ENCODE data around the gene AUTS2. TPM values are rescaled to one million over a fixed set of nuclear protein-coding genes. Genes with fewer than 3 reads are reported as not detected.

The AUTS2 gene
- total and polyA plus RNA-seq, 2 experiments from 2014 or later: 32.0 to 91.0 TPM

- no peak overlapping the region for H3K4me3 ChIP-seq
- Mint-ChIP-seq H3K9me3 (no peaks in the 10 kb centered on the region), H3K27ac (no peak overlapping the region), H3K4me3 (no peak overlapping the region), H3K27me3 (ENCODE audit: insufficient read depth, low read depth, poor library complexity) (peaks cover 37% of the 10 kb centered on the region), H3K36me3 (ENCODE audit: low read depth) (no peaks in the 10 kb centered on the region), H3K4me1 (peaks cover 47% of the 10 kb centered on the region)
- H3K36me3 ChIP-seq (ENCODE audit: insufficient read depth): no peaks in the 10 kb centered on the region
- no peak for ATAC-seq
- TF ChIP-seq EZH2 (IDR thresholded peaks at IDR 0.05; ENCODE audit: low read depth, unreplicated experiment) (peak; percentile 5), EZH2phosphoT487 (IDR thresholded peaks at IDR 0.05; ENCODE audit: unreplicated experiment) (no peak)
- no peak overlapping the region for H3K27ac ChIP-seq (ENCODE audit: low read depth)
- peaks cover 13% of the 10 kb centered on the region; the same call in 1 of the 2 replicates for H3K79me2 ChIP-seq (replicated peaks; ENCODE audit: insufficient read depth)
- H3K4me2 ChIP-seq: no peak overlapping the region
- peaks cover 78% of the 10 kb centered on the region for H4K20me1 ChIP-seq (replicated peaks; ENCODE audit: insufficient read depth)
- H3F3A ChIP-seq (replicated peaks; ENCODE audit: low read depth): no peaks in the 10 kb centered on the region
- H2AFZ ChIP-seq: no peak overlapping the region
- no peaks in the 10 kb centered on the region for H3K9me2 ChIP-seq (ENCODE audit: insufficient read depth)
- H3K4me1 ChIP-seq (ENCODE audit: insufficient read depth): peaks cover 28% of the 10 kb centered on the region
- DNase-seq (ENCODE audit: low spot score): no peak
- H3K27me3 ChIP-seq (ENCODE audit: insufficient read depth): peaks cover 99% of the 10 kb centered on the region
Measured at GRCh38 chr7:69610374-69611084, 12.3 kb downstream of the AUTS2 start.

DNA sequence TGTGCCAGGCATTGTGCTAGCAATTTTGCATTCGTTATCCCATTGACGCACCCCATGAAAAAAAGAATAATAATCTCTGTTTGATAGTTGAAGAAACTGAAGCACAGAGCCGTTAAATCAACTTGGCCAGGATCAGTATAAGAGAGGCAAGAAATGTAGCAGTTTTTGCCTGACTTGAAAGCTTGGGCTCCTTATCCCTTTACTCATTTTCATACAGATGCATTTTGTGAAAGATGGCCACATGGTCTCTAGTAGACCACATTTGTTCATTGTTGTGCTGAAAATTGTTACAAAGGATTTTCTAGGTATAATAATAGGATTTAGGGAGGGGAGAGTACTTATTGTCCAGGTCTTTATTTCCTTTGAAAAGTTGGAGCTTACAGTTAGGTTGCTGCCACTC lies 14.7 kb downstream of the AUTS2 start:
- Histone ChIP-seq H3K9me2 (ENCODE audit: insufficient read depth) (no peaks in the 10 kb centered on the region), H3K4me3 (no peak overlapping the region), H3K36me3 (ENCODE audit: insufficient read depth) (no peaks in the 10 kb centered on the region), H3K79me2 (replicated peaks; ENCODE audit: insufficient read depth) (peaks cover 8% of the 10 kb centered on the region; the same call in 1 of the 2 replicates), H3K4me2 (0 out of 2 replicates have a peak overlapping the region, but pooled peaks have one; percentile 13), H3F3A (replicated peaks; ENCODE audit: low read depth) (no peaks in the 10 kb centered on the region), H3K27ac (ENCODE audit: low read depth) (no peak overlapping the region), H2AFZ (no peak overlapping the region), H3K27me3 (ENCODE audit: insufficient read depth) (peaks cover 99% of the 10 kb centered on the region), H4K20me1 (replicated peaks; ENCODE audit: insufficient read depth) (peaks cover 72% of the 10 kb centered on the region), H3K4me1 (ENCODE audit: insufficient read depth) (peaks cover 40% of the 10 kb centered on the region)
- Mint-ChIP-seq H3K4me1 (peaks cover 57% of the 10 kb centered on the region), H3K9me3 (no peaks in the 10 kb centered on the region), H3K27ac (no peak overlapping the region), H3K36me3 (ENCODE audit: low read depth) (no peaks in the 10 kb centered on the region), H3K4me3 (no peak overlapping the region), H3K27me3 (ENCODE audit: insufficient read depth, low read depth, poor library complexity) (peaks cover 62% of the 10 kb centered on the region)
- DNase-seq (ENCODE audit: low spot score) (no peak), ATAC-seq (no peak)
- TF ChIP-seq REST (IDR thresholded peaks at IDR 0.05; ENCODE audit: unreplicated experiment) (no peak), ZNF114 (CRISPR knock-in tag; IDR thresholded peaks at IDR 0.05) (no peak), STAT1 (IDR thresholded peaks at IDR 0.05; ENCODE audit: unreplicated experiment) (no peak), CTCF (conservative IDR thresholded peaks at IDR 0.05; ENCODE audit: low read depth in 2 of 2) (no peak), CREB1 (CRISPR knock-in tag; IDR thresholded peaks at IDR 0.05; ENCODE audit: low read depth) (no peak), JUNB (IDR thresholded peaks at IDR 0.05; ENCODE audit: unreplicated experiment) (no peak), EZH2phosphoT487 (IDR thresholded peaks at IDR 0.05; ENCODE audit: unreplicated experiment) (no peak), NANOG (IDR thresholded peaks at IDR 0.05; ENCODE audit: borderline replicate concordance) (no peak), ETS1 (IDR thresholded peaks at IDR 0.05) (no peak), ZNF331 (CRISPR knock-in tag; IDR thresholded peaks at IDR 0.05; ENCODE audit: low read depth) (no peak)

Measured in GM23338 (cell line).